Measurements from ENCODE around the gene PCDHA1. TPM values are rescaled to one million over a fixed set of nuclear protein-coding genes. Genes with fewer than 3 reads are reported as not detected.
"Not testable (repeated sequence)": the region's sequence is repeated elsewhere in the genome, so short reads cannot be mapped to it uniquely, and the experiment has no call there.

PCDHA1 gene
- total RNA-seq, 2 donors from 2014 or later: 0.13 TPM; not detected in 1

DNA sequence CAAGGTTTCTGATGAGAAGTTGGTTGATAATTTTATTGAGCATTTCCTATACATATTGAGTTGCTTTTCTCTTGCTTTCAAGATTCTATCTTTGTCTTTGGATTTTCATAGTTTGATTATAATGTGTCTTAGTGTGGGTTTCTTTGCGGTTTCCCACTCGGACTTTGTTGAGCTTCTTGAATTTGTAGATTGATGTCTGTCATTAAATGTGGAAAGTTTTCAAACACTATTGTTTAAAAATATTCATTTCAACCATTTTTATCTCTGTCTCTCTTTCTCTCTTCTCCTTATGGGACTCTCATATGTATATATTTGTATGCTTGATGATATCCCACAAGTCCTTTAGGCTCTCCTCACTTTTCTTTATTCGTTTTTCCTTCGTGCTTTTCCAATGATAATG is 18.5 kb upstream of the PCDHA1 start:
- no peaks in the 10 kb centered on the region for H3K27me3 ChIP-seq
- intact Hi-C loops (cut with DNase I): no loop called here
- no peaks in the 10 kb centered on the region for H3K36me3 ChIP-seq
- no peak for TF ChIP-seq CTCF (IDR thresholded peaks at IDR 0.05)
- H3K9ac ChIP-seq (ENCODE audit: low read depth in 2 of 2, low read length in 2 of 2): no peak overlapping the region
- H3K4me3 ChIP-seq: no peak overlapping the region
- no peak for DNase-seq
- no peaks in the 10 kb centered on the region for H3K4me1 ChIP-seq
- H3K27ac ChIP-seq: no peak overlapping the region
- peaks cover 16% of the 10 kb centered on the region for H3K9me3 ChIP-seq

GRCh38 chr5:140780512-140780911 is 5.4 kb upstream of the PCDHA1 start:
- no peak for TF ChIP-seq CTCF (IDR thresholded peaks at IDR 0.05)
- H3K9me3 ChIP-seq: no peaks in the 10 kb centered on the region
- no peak for DNase-seq
- H3K4me1 ChIP-seq: no peaks in the 10 kb centered on the region
- H3K9ac ChIP-seq (ENCODE audit: low read depth in 2 of 2, low read length in 2 of 2): no peak overlapping the region
- intact Hi-C loops (cut with DNase I): no loop called here
- H3K27me3 ChIP-seq: no peaks in the 10 kb centered on the region
- no peak overlapping the region for H3K27ac ChIP-seq
- no peak overlapping the region for H3K4me3 ChIP-seq
- H3K36me3 ChIP-seq: no peaks in the 10 kb centered on the region

DNA sequence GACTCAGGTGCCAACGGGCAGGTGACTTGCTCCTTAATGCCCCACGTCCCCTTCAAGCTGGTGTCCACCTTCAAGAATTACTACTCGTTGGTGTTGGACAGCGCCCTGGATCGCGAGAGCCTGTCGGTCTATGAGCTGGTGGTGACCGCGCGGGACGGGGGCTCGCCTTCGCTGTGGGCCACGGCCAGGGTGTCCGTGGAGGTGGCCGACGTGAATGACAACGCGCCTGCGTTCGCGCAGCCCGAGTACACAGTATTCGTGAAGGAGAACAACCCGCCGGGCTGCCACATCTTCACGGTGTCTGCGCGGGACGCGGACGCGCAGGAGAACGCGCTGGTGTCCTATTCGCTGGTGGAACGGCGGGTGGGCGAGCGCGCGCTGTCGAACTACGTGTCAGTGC is 1.5 kb downstream of the PCDHA1 start:
- H3K27me3 ChIP-seq; intact Hi-C loops (cut with DNase I); H3K4me3 ChIP-seq; DNase-seq; H3K4me1 ChIP-seq; H3K9ac ChIP-seq (ENCODE audit: low read depth in 2 of 2, low read length in 2 of 2); H3K9me3 ChIP-seq; H3K27ac ChIP-seq; H3K36me3 ChIP-seq: not testable (repeated sequence)

DNA sequence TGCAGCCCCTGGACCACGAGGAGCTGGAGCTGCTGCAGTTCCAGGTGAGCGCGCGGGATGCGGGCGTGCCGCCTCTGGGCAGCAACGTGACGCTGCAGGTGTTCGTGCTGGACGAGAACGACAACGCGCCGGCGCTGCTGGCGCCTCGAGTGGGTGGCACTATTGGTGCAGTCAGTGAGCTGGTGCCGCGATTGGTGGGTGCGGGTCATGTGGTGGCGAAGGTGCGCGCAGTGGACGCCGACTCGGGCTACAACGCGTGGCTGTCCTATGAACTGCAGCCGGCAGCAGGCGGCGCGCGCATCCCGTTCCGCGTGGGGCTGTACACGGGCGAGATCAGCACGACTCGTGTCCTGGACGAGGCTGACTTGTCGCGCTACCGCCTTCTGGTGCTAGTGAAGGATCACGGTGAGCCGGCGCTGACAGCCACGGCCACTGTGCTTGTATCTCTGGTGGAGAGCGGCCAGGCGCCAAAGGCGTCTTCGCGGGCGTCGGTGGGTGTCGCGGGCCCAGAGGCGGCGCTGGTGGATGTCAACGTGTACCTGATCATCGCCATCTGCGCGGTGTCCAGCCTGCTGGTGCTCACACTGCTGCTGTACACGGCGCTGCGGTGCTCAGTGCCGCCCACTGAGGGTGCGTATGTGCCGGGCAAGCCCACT is 2.0 kb downstream of the PCDHA1 start:
- H3K9me3 ChIP-seq; DNase-seq; H3K9ac ChIP-seq (ENCODE audit: low read depth in 2 of 2, low read length in 2 of 2); intact Hi-C loops (cut with DNase I); H3K36me3 ChIP-seq; H3K4me1 ChIP-seq; H3K4me3 ChIP-seq; H3K27me3 ChIP-seq; H3K27ac ChIP-seq: not testable (repeated sequence)

- H3K36me3 ChIP-seq: no peaks in the 10 kb centered on the region
- TF ChIP-seq CTCF (IDR thresholded peaks at IDR 0.05): no peak
- H3K4me3 ChIP-seq: no peak overlapping the region
- no peaks in the 10 kb centered on the region for H3K27me3 ChIP-seq
- intact Hi-C loops (cut with DNase I): no loop called here
- H3K4me1 ChIP-seq: no peaks in the 10 kb centered on the region
- no peak overlapping the region for H3K9ac ChIP-seq (ENCODE audit: low read depth in 2 of 2, low read length in 2 of 2)
- no peaks in the 10 kb centered on the region for H3K9me3 ChIP-seq
- no peak for DNase-seq
- no peak overlapping the region for H3K27ac ChIP-seq
Measured at GRCh38 chr5:140791089-140791488, 5.1 kb downstream of the PCDHA1 start.

GRCh38 chr5:140794595-140795258 is 8.8 kb downstream of the PCDHA1 start, which contains the start of gene PCDHA2:
Gene PCDHA2, plus strand, starts transcription at chr5:140794852.
- no peak for TF ChIP-seq CTCF (IDR thresholded peaks at IDR 0.05)
- Histone ChIP-seq H3K36me3 (no peaks in the 10 kb centered on the region), H3K27ac (no peak within 1 kb of the TSS), H3K27me3 (no peaks in the 10 kb centered on the region), H3K4me3 (no peak within 1 kb of the TSS), H3K4me1 (no peaks in the 10 kb centered on the region), H3K9me3 (no peaks in the 10 kb centered on the region), H3K9ac (ENCODE audit: low read depth in 2 of 2, low read length in 2 of 2) (no peak within 1 kb of the TSS)
- no peak for DNase-seq
- intact Hi-C loops (cut with DNase I): no loop called here

Measured in colonic mucosa (tissue), 4 donors.